GM12801 (cell line): ENCODE data around the gene RND1.

Experiments
- TF ChIP-seq, protein P1 (sequence below): IDR thresholded peaks from one replicate; pipeline ENCODE4 v1.5.1; 2011; ENCODE audit warnings: control low read depth; ENCODE audit not compliant: insufficient read length; ENCODE audit errors: extremely low read depth

Gene RND1

GRCh38 chr12:48863291-48863690 is 2.4 kb downstream of the RND1 start:
- TF ChIP-seq, protein P1, sequence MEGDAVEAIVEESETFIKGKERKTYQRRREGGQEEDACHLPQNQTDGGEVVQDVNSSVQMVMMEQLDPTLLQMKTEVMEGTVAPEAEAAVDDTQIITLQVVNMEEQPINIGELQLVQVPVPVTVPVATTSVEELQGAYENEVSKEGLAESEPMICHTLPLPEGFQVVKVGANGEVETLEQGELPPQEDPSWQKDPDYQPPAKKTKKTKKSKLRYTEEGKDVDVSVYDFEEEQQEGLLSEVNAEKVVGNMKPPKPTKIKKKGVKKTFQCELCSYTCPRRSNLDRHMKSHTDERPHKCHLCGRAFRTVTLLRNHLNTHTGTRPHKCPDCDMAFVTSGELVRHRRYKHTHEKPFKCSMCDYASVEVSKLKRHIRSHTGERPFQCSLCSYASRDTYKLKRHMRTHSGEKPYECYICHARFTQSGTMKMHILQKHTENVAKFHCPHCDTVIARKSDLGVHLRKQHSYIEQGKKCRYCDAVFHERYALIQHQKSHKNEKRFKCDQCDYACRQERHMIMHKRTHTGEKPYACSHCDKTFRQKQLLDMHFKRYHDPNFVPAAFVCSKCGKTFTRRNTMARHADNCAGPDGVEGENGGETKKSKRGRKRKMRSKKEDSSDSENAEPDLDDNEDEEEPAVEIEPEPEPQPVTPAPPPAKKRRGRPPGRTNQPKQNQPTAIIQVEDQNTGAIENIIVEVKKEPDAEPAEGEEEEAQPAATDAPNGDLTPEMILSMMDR, result no peak

DNA sequence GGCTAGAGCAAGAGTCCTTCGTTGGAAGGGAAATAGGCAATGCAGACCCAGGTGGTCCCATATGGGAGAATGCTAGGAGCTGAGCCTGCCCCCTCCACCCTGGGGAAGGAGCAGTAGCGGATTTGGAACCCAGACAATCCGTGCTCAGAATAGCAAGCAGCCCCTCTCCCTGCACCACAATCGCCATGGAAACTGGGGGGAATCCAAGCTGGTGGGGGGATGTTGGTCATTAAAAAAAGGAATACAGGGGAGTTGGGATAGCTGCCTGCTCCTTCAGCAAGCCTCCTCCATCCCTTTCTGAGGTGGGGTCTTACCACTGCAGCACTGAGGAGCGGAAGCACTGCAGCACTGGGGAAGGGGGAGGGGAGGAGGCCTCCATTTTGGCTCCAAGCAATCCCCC is 2.9 kb downstream of the RND1 start:
- TF ChIP-seq, protein P1, result no peak

DNA sequence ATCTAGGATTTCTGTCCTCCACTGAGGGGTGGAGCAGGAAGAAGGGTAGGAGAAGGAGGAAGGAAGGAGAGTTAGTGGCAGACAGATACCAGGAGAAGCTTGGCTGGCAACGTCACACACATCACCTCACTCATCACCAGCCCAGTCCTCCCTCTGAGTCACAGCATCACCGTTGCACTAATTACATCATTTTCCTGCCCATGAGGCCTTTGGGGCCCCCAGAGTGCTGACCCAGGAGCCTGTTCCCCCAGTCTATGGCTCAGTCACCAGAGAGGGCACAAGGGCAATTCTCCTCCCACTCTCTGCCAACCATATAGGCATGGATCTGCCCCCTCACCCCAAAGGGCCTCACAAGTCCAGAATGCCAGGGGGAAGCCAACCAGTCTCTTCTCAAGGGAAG is 4.6 kb downstream of the RND1 start:
- TF ChIP-seq, protein P1, result no peak

DNA sequence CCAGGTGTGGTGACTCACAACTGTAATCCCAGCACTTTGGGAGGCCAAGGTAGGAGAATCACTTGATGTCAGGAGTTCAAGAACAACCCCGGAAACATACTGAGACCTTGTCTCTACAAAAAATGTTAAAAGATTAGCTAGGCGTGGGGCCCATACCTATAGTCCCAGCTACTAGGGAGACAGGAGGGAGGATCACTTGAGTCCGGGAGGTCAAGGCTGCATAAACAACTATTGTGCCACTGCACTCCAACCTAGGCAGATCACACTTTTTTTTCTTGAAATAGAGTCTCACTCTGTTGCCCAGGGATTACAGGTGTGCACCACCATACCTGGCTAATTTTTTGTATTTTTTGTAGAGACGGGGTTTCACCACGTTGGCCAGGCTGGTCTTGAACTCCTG is 6.1 kb downstream of the RND1 start:
- TF ChIP-seq, protein P1, result no peak

- TF ChIP-seq, protein P1, result no peak
Observed at GRCh38 chr12:48858043-48858442, 7.6 kb downstream of the RND1 start.

GRCh38 chr12:48857278-48857994 is 8.2 kb downstream of the RND1 start:
- TF ChIP-seq, protein P1, result no peak

DNA sequence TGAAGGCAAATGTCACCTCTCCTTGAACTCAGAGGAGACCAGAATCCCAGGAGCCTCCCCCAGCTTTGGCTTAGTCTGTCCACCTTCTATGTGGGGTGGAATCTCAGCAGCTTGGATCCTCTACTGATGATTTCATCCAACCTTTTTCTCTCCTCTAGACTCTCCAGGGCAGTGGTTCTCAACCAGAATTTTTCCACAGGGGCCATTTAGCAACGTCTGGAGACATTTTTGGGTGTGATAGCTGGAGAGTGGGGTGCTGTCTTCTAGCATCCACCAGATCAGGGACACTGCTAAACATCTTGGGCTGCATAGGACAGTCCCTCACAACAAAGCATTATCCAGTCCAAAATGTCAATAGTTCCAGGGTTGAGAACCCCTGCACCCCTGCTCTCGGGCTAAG is 9.3 kb downstream of the RND1 start:
- TF ChIP-seq, protein P1, result no peak
